Measurements from ENCODE around the gene SLC51A. TPM values are rescaled to one million over a fixed set of nuclear protein-coding genes. Genes with fewer than 3 reads are reported as not detected.
A peak's percentile ranks its signal among the peaks of the same experiment; 100 is the strongest.

The SLC51A gene
- total and polyA plus RNA-seq, 2 of the 13 experiments (the other 11 are each of a cell fraction or from before 2014, with no cell fraction given) = 4.3 to 48.8 TPM

- TF ChIP-seq ZNF646 (CRISPR knock-in tag; IDR thresholded peaks at IDR 0.05) (no peak), REL (CRISPR knock-in tag; conservative IDR thresholded peaks at IDR 0.05) (no peak), SMARCC2 (IDR thresholded peaks at IDR 0.05) (no peak), ELF1 (CRISPR knock-in tag; IDR thresholded peaks at IDR 0.05) (no peak), ZNF572 (CRISPR knock-in tag; IDR thresholded peaks at IDR 0.05) (0 out of 2 replicates have a peak, but pooled peaks have one; percentile 21)
Observed at GRCh38 chr3:196219970-196220311, 3.6 kb downstream of the SLC51A start (continued).

DNA sequence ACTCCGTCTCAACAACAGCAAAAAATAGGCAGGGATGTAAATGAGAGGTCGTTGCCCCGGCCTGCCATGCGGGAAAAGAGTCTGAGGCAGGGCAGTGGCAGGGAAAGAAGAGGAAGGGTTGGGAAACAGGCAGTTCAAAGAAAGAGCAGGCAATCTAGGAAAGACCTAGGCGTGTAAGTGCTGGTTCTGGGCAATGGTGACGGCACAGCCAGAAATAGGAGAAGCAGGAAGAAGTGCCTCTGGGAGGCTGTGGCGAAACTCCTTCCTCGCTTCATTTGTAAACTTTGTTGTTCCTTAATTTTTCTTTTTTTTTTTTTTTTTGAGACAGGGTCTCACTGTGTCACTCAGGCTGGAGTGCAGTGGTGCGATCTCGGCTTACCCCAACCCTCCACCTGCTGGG, 4.3 kb downstream of the SLC51A start:
- CTCF ChIA-PET (ENCODE audit: low intra/inter-chr PET ratio, low total read pairs) = no interaction called here
- no peaks in the 10 kb centered on the region for H4K20me1 ChIP-seq (ENCODE audit: insufficient read depth, low read length)
- H3K4me3 ChIP-seq (replicated peaks in 1 of 3; ENCODE audit: insufficient read depth in 1 of 3, low read depth in 2 of 3, low read length in 3 of 3) = no peak overlapping the region
- ATAC-seq (no peak), FAIRE-seq (no peak), DNase-seq (ENCODE audit: low spot score) (no peak)
- H3K9me3 ChIP-seq (ENCODE audit: low read length) = no peaks in the 10 kb centered on the region
- POLR2A ChIA-PET = no interaction called here
- no peak overlapping the region for H2AFZ ChIP-seq (ENCODE audit: low read length)
- no peaks in the 10 kb centered on the region; a peak in 1 of 5 replicates for H3K27me3 ChIP-seq (ENCODE audit: control insufficient read depth in 1 of 2, insufficient read depth in 2 of 2, low read length in 2 of 2)
- TF ChIP-seq BCL6 (CRISPR knock-in tag; IDR thresholded peaks at IDR 0.05) = peak; percentile 40; the same call in 1 of the 2 replicates
- 0 out of 2 replicates have a peak, but pooled peaks have one; percentile 57 for TF ChIP-seq ZNF441 (CRISPR knock-in tag; IDR thresholded peaks at IDR 0.05; ENCODE audit: borderline replicate concordance)
- TF ChIP-seq ZFP90 (CRISPR knock-in tag; IDR thresholded peaks at IDR 0.05; ENCODE audit: borderline replicate concordance) = no peak
- no TSS peak for BruUV-seq (replicated peaks)
- in situ Hi-C loops (cut with HindIII; ENCODE audit: extremely low pct_ligation_motif_present, low pct_unique_long_range_greater_than_20kb) = no loop called here
- intact Hi-C loops (cut with micrococcal nuclease; ENCODE audit: unreplicated experiment) = no loop called here
- peaks cover 52% of the 10 kb centered on the region for H3K4me1 ChIP-seq (ENCODE audit: insufficient read depth, low read length)
- H3K36me3 ChIP-seq (replicated peaks in 1 of 2; ENCODE audit: control insufficient read depth in 1 of 2, insufficient read depth in 2 of 2, low read length in 2 of 2) = no peaks in the 10 kb centered on the region
- no peak overlapping the region for H3K27ac ChIP-seq (ENCODE audit: extremely low read length, insufficient read depth, low read length)
- no peak overlapping the region for H3K9ac ChIP-seq (ENCODE audit: insufficient read depth, low read depth, low read length)
- H3K4me2 ChIP-seq (ENCODE audit: low read depth, low read length) = no peak overlapping the region
- H3K79me2 ChIP-seq (ENCODE audit: insufficient read depth, low read length) = no peaks in the 10 kb centered on the region
- 93% methylated on average over 10 of the region's 10 CpGs for WGBS (ENCODE audit: low lambda C conversion rate)
